RPMI7951 (cell line): ENCODE data around the gene ARL10. TPM values are rescaled to one million over a fixed set of nuclear protein-coding genes. Genes with fewer than 3 reads are reported as not detected.

Experiments used
- DNase-seq: peaks from one replicate; pipeline ENCODE4 v3.0.0-alpha.2; 2012; ENCODE audit warnings: low read depth
- total RNA-seq: library from RNA; depleted of rRNA; stranded (reverse); fragments of >200 nt; shearing (Covaris generic); gene quantifications from 2 replicates; pipeline ENCODE4 v1.2.3, GENCODE V29; 2014; rRNA removed

Gene ARL10
- total RNA-seq = 1.3 and 1.4 TPM in 2 replicates

DNA sequence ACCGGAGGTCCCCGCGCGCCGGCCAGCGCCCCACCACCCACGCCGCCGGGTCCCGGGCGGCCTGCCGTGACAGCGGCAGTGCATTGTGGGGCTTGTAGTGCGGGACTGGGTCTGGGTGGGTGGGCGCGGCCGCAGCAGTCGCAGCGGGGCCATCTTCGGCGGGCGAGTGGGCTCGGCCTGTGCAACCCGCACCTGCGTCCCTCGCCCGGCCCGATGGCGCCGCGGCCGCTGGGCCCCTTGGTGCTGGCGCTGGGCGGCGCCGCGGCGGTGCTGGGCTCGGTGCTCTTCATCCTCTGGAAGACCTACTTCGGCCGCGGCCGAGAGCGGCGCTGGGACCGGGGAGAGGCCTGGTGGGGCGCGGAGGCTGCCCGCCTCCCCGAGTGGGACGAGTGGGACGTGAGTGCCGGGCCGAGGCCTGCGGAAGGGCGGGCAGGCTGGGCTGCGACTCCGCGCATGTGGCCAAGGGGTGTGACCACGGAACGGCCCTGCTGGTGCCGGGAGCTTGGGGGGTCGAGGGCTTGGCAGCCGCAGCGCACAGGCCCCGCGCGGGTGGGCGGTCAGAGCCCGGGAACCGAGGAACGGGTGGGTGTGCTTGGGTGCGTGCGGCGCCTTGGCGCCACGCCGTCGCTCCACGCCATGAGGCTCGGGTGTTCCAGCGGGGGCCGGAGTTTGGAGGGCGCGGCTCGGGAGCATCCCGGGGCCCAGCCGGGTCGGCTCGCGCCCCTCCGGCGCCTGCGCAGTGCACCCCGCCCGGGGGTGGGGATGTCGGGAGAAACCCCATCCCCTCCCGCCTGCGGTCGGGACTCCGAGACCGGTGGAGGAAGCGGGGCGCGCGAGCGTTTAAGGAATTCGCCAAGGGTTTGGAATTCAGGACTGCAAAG is at the start of gene ARL10:
Gene ARL10, plus strand, starts transcription at position 137 of the 881 bp plus-strand sequence. Its CDS starts 77 bp downstream, at position 214.
- peak; percentile 51 for DNase-seq

DNA sequence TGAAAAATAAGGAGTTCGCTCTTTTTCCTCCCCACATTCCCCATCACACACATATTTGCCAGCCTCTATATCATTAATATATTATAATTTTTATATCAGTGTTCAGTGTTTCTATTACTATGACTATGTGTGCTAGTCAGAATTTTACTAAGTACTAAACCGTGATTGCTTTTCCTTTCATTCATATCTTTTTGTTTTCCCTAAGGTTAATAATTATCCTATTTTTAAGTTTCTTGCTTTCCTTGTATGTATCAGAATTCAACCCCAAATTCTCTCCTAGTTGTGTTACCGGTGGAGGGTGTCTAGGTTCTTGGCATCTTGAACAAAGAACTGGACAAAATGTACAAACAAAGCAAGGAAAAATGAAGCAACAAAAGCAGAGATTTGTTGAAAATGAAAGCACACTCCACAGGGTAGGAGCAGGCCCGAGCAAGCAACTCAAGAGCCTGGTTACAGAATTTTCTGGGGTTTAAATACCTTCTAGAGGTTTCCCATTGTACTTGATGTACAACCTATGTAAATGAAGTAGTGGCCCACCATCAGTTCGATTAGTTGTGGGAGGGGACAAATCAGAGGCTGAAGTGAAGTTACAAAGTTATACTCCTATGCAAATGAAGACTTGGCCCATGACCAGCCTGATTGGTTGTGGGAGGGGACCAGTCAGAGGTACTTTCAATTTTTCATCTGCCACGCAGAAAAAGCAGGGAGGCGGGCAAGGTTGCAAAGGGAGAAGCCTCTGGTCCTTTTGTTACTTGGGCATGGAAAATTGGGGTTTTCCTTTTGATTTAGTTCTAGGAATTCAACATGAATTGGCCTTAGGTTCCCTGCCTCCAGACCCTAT is 47.5 kb upstream of the ARL10 start:
- no peak for DNase-seq

DNA sequence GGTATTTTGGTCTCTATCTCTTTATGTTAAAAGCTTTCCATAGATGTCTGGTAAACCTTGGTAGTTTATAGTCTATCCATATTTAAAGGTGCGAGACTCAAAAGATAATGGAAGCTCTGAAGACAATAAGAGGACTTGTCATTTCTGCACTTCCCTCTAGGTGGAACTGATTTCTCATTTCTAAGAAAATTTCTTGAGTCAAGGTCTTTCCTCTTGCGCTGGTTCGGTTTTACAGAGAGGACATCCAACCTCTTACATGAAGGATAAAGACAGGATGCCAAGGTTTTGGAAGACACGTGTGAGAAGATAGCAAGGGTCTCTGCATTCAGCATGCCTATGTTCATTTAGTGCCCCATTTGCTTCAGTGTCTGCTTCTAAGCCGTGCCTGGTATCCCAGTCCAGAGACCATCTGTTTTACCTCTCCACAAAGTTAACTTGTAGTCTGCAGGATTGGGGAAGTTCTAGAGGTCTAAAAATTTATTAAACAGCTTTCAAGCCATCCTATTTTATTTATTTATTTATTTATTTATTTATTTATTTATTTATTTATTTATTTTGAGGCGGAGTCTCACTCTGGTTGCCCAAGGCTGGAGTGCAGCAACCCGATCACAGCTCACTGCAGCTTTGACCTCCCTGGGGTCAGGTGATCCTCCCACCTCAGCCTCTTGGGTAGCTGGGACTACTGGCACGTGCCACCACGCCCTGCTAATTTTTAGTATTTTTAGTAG is 45.3 kb upstream of the ARL10 start:
- DNase-seq = peak; percentile 6

- no peak for DNase-seq
Measured at GRCh38 chr5:176320577-176320976, 44.7 kb upstream of the ARL10 start.

DNA sequence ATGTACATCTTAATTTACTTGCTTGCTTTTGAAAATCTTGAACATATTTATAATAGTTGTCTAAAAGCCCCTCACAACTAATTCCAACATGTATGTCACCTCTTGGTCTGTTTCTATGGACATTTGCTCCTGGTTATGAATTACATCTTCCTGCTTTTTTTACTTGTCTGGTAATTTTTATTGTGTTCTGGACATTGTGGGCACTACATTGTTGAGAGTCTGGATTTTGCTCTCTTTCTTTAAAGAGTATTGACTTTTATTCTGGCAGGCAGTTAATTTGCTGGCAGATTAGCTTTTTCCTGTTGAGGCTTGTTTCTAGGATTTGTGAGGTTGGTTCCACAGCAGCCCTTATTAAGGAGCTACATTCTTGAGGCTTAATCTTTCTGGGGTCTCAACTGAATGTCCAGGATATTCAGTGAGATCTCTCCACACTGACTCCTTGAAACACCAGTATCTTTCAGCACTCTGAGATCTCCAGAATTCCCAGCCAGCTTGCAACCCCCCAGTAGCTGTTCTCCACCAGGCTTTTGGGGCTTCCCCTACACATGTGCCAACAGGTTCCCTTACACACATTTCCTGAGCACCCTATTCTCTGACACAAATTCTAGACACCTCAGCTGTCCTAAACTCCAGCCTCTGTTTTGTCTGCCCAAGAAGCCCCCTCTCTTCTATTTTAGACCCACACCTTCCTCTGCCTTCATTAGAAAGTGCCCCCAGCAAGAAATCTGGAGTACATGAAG is 31.1 kb upstream of the ARL10 start:
- no peak for DNase-seq

DNA sequence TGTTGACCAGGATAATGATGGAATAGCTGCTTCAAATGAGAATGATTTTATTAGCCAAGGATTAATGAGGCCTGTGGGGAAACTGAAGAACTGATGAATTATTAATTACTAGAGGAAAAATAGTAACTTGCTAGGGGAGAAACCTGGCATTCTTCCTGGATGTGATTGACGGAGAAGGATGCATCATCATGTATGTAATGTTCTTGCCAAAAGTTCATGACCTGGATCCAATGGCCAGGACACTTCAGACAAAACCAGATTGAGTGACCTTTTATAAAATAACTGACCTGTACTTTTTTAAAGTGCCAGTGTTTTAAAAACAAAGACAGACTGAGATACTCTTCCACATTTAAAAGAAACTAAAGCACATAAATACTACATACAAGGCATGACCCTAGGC is 27.4 kb upstream of the ARL10 start:
- no peak for DNase-seq

GRCh38 chr5:176339304-176339703 is 26.0 kb upstream of the ARL10 start:
- no peak for DNase-seq

DNA sequence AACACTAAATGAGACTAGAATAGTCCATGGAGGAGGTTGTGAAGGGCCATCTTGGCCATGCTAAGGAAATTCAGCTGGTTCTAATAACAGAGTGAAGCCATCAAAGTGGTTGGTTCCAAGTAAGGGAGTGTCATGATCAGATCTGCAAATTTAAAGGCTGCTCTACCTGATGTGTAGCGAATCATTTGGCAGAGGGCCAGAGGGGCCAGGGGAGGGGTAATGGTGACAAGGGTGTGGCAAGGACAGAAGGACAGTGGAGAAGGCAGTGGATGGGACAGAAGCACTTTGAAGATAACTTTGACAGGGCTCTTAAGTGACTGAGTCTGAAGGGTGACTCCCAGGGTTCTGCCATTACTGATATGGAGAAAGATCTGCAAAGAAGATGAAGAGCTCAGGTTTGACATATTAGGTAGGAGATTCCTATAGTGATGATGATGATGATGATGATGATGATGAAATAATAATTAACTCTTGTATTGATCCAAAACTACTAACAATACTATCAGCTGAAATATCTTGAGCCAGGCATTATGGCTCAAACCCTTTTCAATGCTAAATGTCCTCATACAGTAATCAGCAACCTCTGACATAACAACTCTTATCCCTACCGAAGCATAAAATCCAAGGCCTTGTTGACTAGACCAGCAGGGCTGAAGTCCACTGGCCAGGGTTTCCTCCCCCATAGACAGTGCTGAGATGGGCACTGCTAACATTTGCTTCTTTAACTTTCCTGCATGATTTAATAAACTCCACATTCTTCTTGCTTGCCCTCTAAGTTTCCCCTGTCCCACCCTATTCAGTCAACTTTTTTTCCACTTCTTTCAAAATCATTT is 23.7 kb upstream of the ARL10 start:
- DNase-seq = no peak

DNA sequence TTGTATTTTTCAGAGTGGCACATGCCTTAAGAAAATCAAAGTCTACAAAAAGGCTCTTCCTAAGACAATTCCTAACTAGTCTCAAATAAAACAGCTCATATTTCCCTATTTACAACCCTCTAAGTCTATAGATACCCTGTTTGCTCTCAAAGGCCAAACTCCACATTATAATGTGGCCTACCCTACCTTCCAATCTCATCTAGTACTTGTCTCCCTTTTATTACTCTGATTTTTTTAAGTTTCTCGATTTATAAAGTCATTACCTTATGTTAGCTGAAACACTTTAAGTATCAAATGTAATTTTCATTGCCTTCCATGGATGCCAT is 23.2 kb upstream of the ARL10 start:
- no peak for DNase-seq

- DNase-seq = no peak
Measured at GRCh38 chr5:176342766-176343458, 22.4 kb upstream of the ARL10 start.

DNA sequence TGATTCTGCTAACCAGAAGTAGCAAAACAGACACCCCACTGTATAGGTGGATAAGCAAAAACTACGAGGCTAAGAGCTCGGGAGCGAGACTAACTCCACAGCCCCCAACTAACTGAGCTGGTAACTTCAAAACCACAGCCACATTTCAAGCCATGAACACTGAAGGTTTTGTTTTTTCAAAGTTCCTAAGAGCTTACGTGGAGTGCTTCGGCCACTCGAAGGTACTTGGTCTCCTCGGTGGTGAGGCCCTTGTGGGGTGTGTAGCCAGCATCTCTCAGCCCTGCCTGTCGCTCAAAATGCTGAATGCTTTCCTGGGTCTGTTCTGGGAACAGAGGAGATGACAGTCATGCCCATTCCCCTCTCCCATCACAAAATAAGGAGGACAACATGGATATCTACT is 14.9 kb upstream of the ARL10 start:
- DNase-seq = no peak

DNA sequence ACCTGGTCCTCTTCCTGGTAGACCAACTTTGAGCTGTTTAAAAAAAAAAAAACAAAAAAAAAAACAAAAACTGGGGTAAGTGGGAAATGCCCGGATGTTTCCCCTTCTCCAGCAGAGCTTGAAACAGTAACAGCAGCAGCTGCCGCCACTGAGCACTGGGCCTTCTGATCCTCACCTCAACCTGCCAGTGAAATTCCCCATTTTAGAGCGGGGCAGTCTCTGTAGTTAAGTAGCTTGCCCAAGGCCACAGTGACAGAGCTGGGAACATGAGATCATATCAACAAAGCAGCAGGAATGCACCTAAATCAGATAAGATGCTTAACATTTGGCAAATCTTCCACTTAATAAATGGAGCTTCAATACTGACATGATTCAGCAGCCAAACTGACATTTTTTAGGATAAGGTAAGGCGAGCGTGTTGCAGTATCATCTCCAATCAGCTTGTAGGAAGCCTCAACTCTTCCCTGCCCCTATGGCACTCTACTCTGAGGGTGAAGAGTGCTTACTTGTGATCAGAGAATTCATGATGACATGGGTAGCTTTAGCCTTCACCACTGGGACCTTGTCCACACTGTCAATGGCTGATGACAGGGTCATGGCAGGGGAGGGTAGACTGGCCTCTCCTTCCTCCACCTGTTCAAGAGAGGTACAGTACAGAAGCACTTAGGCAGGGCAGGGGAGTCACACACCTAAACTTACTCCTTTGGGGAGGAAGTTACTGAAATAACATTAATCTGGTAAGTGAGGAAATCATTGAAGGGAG is 13.0 kb upstream of the ARL10 start:
- DNase-seq = no peak

DNA sequence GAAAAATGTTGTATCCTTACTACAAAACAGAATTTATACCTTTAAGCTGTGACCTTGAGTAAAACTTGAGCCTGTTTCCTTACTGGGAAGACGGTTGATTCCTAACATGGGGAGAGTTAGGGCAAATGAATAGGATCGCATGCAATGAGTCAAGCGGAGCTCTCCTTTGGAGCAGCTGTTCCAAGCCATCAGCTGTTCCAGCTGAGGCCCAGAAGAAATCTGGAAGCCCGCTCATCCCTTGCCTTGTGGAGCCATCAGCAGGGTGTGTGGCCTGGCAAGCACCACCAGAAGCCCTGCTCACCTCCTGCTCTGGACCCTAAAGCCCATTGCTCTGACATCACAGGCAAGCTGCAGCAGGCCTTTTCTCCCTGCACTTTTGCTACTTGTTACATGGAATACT is 11.8 kb upstream of the ARL10 start:
- no peak for DNase-seq

DNA sequence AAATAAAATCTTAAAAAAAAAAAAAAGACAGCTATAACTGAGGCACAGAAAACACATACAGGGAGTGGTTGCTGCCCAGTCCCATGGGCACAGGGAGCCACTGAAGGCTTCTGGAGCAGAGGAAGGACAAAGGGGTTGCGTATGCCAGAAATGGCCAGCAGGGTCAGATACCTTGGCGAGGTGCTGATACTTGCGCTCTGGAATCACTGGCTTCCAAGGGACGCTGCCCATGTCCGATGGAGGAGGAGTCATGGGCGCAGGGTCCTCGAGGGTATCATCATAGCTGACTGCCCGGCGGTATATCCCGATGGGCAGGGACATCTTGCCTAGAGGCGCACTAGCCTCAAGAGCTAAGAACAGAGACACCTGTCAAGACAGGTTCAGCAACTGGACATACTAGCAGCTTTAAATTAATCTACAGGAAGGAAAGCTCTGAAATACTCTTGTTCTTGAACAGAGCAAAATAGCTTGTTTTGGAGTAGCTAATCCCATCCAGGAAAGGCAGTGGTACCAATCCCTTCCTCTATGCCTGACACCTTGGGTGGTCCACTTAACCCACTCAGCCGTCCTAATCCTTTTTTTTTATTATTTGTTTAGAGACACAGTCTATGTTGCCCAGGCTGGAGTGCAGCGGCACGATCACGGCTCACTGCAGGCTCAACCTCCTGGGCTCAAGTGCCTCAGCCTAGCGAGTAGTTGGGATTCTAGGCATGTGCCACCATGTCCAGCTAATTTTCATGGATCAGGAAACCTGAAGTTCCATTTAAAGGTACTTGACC is 9.7 kb upstream of the ARL10 start:
- DNase-seq = no peak

DNA sequence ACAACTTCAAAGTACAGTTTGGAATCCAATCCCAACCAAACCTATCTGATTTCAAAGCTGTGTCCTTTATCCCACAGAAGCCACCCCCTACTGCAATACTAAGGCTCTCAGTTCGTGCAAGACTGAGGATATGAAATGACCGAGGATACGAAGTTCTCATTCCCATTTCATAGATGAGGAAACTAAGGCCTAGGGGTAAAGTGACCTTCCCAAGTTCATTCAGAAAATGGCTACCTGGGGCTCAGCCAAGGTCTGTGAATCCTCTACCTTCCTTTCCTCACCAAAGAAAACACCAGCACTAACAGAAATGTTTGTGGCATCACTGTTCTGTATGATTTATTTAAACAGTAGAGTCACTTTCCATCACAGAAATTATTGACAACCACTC is 9.1 kb upstream of the ARL10 start:
- DNase-seq = no peak

- DNase-seq = peak; percentile 11
Measured at GRCh38 chr5:176359658-176360057, 5.6 kb upstream of the ARL10 start.

DNA sequence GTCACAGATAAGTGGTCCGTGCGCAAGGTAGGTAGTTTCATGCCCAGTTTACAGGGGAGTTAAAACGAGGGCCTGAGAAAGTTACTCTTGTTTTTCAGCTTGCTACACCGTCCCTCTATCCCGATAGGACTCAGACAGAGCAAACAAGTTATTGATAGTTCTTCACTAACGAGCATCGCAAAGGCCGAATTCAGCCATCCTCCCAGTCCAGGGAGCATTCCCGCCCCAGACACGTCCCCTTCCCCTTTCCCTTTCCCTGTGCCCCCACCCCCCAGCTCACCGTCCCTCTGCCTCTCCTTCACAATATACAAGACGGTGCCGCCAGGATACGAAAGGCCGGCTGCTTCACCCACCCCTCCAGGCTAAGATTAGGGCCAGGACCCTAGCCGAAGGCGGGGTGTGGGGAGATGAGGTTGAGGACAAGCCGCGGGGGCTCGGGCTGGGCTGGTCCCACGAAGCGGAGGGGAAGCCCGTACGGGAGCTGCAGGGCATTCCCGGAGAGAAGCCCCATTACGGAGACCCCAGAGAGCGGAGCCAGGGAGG is 4.3 kb upstream of the ARL10 start:
- no peak for DNase-seq
